ENCODE measurements around the gene U2AF2.
"Not testable (repeated sequence)": the region's sequence is repeated elsewhere in the genome, so short reads cannot be mapped to it uniquely, and the experiment has no call there.

U2AF2 gene

GRCh38 chr19:55692681-55693081, 37.8 kb downstream of the U2AF2 start:
- no peak for DNase-seq

DNA sequence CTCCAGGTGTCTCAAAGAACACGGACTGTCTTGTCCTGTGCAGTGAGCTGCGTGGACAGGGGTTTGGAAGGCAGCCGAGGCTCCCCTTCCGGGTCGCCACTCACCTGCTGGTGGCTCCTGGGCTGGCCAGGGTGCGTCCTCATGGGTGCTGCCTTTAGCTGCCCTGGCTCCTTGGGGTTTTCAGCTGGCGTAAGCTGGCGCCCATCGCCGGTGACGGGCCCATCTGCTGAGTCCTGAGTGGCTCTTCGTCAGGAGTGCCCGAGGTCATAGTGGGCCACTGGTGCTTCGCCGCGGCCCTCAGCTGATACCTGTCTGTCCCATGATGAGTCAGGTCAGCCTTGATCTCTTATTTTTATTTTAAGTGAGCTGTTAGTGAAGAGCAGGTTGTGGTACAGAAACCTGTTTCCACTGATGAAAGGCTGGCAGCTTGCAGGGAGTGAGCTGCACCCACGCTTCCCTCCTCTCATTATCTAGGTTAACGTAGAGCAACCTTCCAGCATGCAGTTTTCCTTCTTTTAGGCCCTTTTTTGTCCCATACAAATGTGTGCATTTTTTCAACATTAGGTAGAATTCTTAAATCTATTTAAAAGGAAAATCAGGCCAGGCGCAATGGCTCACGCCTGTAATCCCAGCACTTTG, 38.6 kb downstream of the U2AF2 start:
- DNase-seq = no peak

DNA sequence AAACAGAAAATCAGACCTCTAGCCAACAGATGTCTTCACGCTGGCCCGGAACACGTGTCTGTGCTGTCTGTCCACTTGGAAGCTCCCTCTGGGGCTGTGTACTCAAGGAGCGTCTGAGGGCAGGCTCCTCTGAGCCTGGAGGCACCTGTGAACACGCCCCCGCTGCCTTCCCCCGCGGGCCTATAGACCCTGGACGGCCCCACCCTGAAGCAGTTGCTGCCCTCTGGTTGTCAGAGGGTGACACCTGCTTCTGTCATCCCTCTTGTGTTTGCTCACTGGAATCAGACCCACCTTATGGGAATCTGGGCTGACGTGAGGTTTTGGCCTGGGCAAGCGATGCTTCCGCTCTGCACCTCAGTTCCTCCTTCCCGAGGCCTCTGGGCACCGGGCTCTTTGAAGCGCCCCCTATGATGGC, 39.4 kb downstream of the U2AF2 start:
- DNase-seq = no peak

- no peak for DNase-seq
Measured at GRCh38 chr19:55694656-55695491, 40.0 kb downstream of the U2AF2 start.

GRCh38 chr19:55695511-55696290, 40.9 kb downstream of the U2AF2 start:
- DNase-seq = no peak

GRCh38 chr19:55696301-55697068, 41.6 kb downstream of the U2AF2 start:
- DNase-seq = no peak

DNA sequence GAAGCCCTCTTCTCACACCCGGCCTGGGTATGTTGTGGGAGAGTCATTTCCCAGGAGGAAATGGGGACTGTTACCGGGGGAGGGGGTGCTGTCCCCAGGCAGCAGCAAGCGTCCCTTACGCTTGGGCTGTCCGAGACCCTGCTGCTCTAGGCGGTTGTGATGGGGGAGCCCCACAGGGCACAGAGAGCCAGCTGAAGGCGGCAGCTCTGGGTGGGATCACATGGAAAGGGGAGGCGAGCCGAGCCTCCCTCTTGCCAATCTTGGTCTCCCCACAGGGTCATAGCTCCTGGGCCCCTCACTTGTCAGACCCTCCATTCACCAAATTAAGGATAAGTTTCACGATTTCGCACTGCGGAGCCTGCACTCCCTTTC, 42.2 kb downstream of the U2AF2 start:
- DNase-seq = no peak

- DNase-seq = no peak
Measured at GRCh38 chr19:55697698-55698097, 42.9 kb downstream of the U2AF2 start.

- no peak for DNase-seq
Measured at GRCh38 chr19:55698256-55698655, 43.4 kb downstream of the U2AF2 start.

DNA sequence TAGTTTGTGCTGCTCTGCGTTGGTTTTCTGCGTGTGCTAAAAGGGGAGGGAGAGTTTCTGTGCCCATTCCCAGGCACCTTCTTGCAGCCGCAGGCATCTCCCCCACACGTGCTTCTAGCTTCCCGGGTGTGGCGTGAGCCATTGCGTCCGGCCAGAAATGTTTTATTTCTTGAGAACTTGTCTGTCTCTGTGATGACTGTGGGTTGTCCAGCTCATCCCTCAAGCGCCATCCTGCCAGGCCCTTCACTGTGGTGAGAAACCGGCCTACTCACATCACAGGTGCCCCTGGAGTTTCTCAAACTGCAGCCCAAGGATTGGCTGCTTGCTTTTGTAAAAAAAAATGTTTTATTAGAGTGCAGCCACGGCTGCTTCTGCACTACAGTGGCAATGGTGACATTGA, 44.4 kb downstream of the U2AF2 start:
- no peak for DNase-seq

DNA sequence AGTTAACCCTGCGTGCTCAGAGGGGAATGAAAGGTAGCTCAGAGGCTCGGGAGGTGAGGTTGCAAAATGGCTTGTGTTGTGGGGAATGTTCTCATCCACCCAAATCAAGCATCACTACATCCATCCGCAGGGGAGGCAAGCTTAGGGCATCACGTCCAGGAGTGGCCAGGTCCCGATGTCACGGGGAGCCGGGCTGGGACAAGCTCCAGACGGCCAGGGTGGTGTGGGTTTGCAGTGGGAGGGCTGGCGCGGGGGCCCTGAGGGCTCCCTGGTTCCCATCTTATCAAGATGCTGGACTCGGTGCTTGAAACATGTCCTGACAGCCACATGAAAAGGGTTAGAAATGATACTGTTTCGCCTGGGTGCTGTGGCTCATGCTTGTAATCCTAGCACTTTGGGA, 46.0 kb downstream of the U2AF2 start:
- no peak for DNase-seq

GRCh38 chr19:55702131-55702627, 47.3 kb downstream of the U2AF2 start:
- DNase-seq = no peak

GRCh38 chr19:55703790-55704215, 49.0 kb downstream of the U2AF2 start:
- DNase-seq = no peak

DNA sequence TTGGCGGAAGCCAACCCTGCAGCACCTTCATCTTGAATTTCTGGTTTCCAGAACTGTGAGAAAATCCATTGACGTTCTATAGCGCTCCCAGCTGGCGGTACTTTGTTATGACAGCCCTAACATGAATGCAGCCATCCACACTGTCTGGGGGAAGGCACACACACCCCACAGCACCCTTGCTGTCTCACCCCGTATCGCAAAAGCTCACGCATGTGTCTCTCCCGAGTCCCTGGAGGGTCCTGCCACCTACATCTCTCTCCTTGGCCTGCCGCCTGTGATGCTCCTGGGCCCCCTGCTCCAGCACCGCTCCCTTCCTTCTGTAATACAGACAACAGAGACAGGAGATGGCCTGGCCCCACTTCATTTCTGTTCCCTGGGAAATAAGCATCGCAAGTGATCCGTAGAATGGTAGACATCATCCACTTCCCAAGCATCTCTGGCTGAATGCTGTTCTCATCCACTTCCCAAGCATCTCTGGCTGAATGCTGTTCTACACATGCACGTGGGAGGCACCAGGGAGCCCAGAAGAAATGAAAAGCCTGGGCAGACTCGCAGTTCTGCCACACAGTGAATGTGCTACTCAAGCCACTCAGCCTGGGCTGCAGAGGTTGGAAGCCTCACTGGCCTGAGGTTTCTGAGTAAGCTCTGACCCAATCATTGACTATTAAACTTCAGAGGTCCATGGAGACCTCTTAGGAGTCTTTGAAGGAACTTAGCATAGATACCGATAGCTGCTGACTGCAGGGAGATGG, 49.8 kb downstream of the U2AF2 start:
- no peak for DNase-seq

- no peak for DNase-seq
Measured at GRCh38 chr19:55705972-55706371, 51.1 kb downstream of the U2AF2 start.

DNA sequence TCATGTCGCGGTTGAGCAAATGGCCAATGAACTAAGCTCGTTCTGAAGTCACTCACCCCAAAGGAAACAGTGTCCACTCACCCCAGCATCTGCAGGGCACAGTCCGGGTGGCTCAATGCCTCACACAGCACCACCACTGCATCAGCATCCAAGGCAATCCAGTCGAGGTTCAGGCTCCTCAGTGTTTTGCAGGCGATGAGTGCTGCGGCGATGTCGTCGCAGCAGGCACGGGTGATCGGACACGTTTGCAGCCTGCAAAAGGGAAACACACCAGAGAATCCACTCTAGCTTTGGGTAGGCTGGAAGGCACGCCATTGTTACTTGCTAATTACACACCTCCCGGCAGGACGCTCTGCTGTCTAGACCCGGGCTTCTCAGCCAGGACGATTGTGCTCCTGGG, 56.9 kb downstream of the U2AF2 start:
- DNase-seq = no peak

- no peak for DNase-seq
Measured at GRCh38 chr19:55712804-55713631, 58.2 kb downstream of the U2AF2 start.

DNA sequence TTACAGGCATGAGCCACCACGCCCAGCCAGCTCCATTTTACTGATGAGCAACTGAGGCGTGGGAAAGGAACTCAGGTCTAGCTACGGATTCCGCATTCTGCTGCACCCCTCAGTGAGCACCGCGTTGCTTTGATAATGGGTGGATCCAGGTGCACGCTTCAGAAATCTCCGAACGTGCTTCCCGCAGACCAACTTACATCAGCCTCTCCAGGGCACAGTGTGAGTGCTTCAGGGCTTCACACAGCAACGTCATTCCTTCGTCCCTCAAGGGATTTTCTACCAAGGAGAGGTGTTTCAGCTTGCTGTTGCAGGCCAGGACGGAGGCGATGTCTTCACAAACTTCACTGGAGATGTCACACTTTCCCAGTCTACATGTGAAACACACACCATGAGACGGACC, 61.7 kb downstream of the U2AF2 start:
- DNase-seq = no peak

- no peak for DNase-seq
Measured at GRCh38 chr19:55717251-55717650, 62.4 kb downstream of the U2AF2 start.

GRCh38 chr19:55717879-55718711, 63.3 kb downstream of the U2AF2 start:
- not testable (repeated sequence) for DNase-seq

Measured in NCI-H774 (cell line).